ENCODE measurements around the gene RNASEL.
"Not testable (repeated sequence)": the region's sequence is repeated elsewhere in the genome, so short reads cannot be mapped to it uniquely, and the experiment has no call there.

RNASEL gene, protein sequence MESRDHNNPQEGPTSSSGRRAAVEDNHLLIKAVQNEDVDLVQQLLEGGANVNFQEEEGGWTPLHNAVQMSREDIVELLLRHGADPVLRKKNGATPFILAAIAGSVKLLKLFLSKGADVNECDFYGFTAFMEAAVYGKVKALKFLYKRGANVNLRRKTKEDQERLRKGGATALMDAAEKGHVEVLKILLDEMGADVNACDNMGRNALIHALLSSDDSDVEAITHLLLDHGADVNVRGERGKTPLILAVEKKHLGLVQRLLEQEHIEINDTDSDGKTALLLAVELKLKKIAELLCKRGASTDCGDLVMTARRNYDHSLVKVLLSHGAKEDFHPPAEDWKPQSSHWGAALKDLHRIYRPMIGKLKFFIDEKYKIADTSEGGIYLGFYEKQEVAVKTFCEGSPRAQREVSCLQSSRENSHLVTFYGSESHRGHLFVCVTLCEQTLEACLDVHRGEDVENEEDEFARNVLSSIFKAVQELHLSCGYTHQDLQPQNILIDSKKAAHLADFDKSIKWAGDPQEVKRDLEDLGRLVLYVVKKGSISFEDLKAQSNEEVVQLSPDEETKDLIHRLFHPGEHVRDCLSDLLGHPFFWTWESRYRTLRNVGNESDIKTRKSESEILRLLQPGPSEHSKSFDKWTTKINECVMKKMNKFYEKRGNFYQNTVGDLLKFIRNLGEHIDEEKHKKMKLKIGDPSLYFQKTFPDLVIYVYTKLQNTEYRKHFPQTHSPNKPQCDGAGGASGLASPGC

DNA sequence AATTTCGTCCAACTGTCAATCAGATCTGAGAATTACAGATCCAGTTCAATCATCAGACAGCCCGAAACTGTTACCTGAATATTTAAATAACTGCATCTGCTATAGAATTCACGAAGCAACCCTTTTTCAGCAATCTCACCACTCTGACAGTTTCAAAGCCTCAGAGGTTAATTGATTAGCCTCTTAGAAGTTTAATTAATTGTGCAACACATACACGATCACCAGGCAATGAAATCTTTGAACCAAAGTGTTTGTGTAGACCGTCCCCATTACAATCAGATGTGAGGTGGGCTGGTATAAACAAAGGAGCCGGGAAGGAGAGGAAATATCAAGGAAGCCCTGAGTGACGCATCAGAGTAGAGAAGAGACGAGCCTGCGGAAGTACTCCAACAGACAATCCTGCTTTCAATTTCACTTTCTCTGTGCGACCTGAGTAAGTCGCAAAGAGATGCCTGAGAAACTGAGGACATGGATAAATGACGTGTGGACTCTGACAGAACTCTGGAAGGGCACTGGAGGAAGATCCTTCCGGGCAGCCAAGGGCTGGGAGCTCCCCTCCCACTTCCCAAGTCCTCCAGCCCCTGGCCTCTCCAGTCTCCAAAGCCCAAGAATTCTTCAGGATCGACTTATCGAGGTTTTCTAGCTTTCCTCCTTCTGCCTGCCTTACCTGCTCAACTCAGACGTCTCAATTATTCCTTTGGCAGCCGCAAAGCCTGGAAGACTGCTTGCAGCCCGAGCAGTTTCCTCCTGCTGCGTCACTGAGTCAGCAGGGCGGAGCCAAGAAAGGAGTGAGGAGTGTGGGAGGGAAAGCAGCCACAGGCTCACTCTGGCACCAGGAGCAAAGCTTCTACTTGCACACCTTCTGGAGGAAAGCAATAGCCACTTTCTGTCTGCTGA is at the start of gene RNASEL:
RNASEL (minus strand) TSS at position 757 of the 897 bp plus-strand sequence. CDS start 2,450 bp downstream, outside the sequence.
- peak; percentile 48 for DNase-seq

DNA sequence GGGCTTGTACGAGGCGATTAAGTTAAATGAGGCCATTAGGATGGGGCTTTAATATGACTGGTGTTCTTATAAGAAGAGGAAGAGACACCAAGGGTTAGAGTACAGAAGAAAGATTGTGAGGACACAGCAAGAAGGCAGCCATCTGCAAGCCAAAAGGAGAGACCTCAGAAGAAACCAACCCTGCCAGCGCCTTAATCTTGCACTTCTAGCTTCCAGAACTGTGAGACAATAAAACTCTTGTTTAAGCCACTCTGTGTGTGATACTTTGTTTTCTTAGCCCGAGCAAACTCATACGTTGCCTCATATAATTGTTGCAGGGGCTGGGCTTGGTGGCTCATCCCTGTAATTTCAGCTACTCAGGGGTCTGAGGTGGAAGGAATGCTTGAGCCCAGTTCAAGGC is 48.7 kb upstream of the RNASEL start:
- DNase-seq, result no peak

DNA sequence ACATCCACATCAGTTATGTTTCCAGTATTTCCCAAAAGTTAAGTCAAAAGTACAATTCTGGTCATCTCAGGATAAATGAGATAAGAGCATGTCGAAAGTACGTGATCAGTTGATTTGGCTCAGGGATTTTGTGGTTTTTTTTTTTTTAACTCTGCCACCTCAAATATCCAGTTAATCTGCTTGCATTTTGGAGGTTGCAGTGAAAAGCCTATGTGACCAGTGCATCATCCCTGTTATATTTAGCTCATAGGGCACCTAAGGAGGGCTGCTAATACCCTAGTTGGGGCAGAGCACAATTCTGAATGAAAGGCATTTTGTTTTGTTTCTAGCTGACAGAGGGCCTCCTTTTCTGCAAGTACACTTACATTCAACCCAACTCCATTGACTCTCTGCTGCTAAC is 46.8 kb upstream of the RNASEL start:
- no peak for DNase-seq

DNA sequence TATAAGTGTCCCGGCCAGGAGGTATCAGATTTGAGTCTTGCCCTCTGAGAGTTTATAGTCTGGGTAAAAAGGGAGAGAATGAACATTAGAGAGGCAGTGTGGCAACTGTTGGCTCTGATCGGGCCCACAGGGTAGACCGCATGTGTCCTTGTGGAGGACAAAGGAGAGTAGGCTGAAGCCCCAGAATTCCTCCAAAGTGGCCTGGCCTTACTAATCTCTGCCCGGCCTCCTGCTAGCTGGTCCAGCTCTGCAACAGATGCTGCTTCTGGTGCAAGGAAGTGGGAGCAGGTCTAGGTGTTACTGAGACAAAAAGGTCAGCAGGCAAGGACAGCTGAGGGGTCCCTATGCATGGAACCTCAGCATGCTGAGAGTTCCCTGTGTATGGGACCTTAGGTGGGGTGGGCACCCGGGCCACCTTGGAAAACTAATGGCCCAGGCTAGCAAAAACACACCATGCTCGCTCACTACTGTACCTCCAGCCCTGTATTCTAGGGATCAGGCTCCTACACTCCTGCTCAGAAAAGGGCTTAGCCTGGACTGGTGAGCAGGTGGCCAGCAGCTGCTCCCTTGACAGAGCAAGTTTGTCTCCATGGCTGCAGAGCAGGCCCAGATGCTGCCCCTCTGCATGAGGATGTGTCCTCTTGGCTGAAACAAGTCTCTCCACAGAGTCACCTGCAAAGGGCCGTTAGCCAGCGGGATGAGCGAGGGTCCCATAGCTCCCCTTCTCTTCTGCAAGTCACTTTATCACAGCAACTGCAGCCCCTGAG is 45.4 kb upstream of the RNASEL start:
- DNase-seq, result peak; percentile 66

DNA sequence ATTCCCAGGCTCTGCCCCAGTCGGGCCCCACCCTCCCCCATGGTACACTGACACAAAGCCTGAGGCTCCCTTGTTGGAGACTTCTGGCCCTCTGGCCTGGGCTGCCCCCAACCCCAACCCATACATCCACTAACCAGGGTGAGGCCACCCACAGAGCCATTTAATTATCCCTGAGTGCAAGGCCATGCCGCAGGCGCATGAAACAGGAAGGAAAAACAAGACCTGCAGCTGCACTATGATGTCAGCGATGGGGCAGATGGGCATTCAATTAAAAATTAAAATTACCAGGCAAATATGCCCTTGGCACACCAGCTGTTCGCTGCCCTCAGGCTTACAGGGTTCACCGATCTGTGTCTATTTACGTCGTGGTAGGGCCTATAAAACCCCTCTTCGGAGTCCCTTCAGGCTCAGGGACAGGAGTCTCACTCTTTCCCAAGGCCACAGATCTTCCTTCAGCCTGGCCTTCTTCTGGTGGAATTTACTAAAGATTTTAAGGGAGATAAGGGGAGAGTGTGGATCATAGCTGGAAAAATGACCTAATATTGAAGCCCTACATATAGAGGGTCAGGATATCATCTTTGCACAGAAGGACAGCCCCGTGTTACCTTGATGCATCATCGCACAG is 44.7 kb upstream of the RNASEL start:
- peak; percentile 81 for DNase-seq

DNA sequence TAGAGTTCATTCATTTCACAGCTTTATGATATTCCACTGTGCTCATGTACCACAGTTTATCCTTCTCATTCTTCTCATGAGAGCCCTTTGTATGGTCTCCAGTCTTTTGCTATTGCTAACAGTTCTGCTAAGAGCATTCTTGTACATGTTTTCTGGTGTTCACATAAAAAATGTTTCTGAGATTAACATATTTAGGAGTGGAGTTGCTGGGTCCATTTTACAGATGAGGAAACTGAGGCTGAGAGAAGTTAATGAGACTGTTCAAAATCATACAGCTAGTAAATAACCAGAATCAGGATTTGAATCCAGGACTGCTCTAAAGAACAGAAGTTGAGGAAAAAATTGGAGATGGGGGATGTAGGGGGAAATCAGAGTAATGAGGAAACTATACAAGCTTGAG is 44.0 kb upstream of the RNASEL start:
- no peak for DNase-seq

DNA sequence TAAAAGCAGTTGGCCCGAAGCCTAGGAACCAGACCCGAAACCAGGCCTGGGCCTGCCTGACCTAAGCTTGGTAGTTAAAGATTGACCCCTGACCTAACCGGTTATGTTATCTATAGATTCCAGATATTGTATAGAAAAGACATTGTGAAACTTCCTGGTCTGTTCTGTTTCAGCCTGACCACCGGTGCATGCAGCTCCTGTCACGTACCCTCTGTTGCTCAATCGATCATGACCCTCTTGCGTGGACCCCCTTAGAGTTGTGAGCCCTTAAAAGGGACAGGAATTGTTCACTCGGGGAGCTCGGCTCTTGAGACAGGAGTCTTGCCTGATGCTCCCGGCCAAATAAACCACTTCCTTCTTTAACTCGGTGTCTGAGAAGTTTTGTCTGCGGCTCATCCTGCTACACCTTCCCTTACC is 43.4 kb upstream of the RNASEL start:
- DNase-seq, result not testable (repeated sequence)

DNA sequence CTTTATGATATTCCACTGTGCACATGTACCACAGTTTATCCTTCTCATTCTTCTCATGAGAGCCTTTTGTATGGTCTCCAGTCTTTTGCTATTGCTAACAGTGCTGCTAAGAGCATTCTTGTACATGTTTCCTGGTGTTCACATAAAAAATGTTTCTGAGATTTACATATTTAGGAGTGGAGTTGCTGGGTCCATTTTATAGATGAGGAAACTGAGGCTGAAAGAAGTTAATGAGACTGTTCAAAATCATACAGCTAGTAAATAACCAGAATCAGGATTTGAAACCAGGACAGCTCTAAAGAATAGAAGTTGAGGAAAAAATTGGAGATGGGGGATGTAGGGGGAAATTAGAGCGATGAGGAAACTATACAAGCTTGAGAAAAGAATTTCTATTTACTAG is 42.9 kb upstream of the RNASEL start:
- no peak for DNase-seq

DNA sequence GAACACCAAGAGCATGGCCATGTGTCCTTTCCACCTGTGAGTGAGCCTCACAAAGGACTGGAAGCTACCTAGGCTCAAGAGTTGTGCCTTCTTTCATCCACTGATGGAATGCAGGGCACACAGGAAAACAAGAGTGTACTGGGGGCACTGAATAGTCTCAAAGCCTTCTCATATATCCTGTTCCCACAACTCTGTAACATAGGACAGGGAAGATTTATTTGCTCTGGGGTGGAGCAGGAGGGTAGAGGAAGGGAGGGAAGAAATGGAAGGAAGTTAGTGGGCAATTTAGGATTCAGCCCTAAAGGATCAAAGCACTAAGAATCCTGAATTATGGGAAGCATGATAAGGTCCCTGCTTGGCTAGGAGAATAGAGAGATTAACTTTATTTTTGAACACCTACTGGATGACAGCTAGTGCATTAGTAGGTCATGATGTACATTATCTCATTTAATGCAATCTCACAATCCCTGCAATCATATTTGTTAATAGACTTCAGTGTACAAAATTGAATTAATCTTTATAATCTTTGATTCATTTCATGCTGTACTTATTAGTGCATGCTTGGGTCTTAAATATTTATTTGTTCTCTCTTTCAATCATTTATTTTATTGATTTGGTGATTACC is 42.1 kb upstream of the RNASEL start:
- DNase-seq, result no peak

DNA sequence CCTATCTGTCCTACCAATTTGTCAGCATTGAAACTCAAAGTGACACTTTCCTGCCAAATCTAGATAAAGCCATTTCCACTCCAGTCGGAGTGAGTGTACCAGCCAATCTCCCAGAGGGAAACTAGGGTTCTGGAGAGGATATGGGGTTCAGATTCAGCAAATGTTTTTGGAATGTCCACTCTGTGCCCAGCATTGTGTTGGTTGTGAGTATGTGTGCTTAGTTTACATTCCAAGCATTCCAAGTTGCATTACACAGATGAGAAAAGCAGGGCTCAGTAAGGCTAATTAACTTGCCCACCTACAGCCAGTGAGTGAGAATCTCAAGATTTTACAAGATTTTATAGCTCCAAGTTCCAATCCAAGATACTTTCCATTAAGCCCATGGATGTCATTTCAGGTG is 41.5 kb upstream of the RNASEL start:
- no peak for DNase-seq

DNA sequence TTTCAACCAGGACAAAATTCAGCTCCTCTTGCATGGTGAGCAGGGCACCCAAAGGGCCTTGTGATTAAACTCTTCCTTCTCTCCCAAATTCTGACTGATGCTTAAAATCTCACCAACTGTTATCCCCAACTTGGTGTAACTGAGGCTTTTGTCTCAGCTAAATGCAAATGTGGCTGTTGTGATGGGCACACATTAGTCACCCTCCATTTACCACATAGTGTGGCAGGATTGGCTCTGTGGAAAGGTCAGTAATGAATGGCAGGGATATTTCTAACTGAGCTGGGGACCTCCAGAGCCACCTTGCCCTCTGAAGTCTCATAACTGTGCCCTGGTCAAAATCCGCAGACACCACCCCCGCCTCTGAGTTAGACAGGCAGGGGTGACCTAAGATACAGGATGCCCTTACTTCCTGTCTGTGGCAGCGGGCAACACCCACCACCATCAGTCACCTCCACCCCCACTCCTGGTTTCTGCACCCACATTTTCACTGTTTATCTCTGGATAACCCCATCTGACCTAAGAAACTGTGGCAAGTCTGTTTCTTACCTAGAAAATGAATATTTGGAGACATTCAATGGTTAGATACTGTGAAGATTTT is 40.5 kb upstream of the RNASEL start:
- DNase-seq, result no peak

DNA sequence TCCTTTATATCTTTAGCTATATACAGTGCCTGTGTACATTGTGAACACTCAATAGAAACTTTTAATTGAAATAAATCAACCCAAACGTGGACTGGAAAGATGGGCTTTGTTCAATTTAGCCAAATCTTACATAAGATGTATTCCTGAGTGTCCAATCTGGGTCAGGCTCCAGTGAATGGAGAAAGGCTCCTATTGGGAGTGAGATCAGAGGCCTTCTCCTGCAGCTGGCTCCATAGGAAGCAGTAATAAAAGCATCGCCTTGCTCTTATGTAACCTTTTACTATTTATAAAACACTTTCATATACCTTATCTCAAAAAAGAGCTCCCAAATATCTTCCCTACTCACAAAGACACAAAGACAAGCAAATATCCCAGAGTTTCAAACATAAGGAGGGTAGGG is 40.0 kb upstream of the RNASEL start:
- DNase-seq, result peak; percentile 18

DNA sequence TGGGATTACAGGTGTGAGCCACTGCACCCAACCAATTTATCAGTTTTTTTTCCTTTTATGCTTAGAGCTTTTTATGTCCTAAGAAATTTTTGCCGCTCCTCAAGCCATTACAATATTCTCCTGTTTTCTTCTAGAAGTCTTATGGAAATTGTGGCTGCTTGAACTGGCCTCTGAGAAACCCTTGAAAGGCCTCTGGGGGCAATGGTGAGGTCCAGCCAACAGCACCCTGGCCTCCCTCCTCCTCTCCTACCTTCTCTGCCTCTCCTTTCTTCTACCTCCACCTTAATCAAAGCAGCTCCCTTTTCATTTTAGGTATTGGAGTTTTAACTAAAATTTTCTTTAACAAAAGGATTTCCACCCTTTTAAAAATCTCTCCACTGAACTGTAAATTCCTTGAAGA is 39.6 kb upstream of the RNASEL start:
- DNase-seq, result no peak

DNA sequence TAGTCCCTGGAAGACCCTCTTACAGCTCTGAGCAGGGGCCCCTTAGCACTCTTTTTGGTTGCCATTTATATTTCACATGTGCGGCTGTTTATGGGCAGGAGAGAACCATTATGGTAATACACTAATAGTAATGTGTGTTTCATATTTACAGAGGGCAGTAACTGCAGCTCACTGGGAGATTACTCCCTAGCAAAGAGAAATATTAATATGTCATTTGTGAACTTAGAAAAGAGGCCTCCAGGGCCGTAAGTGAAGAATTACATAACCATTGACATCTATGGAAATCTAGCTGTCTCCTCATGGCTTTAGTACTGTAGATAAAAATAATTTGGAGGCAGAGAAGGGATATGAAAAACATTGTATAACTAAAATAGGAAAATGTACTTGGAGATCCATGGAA is 38.6 kb upstream of the RNASEL start:
- DNase-seq, result no peak

DNA sequence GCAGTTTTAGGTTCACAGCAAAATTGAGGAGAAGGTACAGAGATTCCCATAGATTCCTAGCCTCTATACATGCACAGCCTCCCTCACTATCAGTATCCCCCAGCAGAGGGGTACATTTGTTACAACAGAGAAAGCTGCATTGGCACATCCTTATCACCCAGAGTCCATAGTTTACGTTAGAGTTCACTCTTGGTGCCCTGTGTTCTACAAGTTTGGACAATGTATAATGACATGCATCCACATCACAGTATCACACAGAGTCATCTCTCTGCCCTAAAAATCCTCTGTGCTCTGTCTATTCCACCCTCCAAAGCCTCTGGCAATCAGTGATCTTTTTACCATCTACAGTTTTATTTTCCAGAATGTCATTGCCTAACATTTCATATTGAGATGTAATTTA is 37.5 kb upstream of the RNASEL start:
- no peak for DNase-seq

DNA sequence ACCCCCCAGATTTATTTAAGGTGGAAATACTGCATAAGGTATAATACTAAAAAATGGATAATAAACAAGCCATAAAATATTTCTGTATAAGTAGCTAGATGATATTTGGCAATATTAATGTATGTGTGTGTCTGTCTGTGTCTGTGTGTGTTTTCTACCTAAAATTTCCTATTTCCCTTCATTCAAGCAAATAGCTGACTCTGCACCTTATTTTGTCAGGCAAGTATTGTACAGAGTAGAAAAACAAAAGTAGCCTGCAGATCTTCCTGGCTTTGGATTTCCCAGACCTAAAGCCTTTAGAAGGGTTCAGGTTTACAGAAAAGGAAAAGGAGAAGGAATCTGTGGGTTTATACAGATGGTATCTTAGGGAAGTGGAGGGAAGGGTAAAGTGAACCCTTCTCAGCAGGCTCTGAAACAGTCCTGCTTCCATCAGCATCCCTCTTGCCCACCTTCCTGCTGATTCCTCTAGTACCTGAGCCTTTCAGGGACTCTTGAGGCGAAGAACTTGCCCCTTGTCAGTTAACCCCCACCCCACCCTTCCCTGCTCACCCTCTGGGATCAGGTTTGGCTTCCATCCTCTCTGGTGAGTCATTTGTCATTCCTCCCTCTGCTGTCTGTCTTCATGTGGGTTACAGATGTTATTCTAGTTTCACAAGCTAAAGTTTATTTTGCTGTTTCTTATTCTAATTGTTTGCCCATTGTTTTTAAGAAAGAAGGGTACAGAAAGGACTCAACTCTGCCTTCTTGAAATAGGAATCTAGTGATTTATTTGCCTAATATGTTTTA is 36.9 kb upstream of the RNASEL start:
- DNase-seq, result no peak

DNA sequence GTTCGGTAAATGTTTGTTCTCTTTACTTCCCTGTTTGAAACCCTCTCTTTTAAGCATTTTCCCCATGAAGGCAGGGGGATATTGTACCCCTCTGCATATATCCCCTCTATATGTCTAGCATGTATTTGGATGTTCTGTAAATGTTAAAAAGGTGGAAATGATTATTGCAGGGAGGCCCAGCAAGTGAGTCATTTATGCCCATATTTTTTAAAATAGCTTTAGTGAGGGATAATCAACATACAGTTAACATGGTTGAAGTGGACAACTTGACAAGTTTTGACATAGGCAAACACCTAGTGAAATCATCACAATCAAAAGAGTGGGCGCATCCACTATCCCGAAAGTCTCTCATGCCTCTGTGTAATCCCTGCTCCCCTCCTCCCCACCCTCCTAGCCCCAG is 36.0 kb upstream of the RNASEL start:
- no peak for DNase-seq

DNA sequence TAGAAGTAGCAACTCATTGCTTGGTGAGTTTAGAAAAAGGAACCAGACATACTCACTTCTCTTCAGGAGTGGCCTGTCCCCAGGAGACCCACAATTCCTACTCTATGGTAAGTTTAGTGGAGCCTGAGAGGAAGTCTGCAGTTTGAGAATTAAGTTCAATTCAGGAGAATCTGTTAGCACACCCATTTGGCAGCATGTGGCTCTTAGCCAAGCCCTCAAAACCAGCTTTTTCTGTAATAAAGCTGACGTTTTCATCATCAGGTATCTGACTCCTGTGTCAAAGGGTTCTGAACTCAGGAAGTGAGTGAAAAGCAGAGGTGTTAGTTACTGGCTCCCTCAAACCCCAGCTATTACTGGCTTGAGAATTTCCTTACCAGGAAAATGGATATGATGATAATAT is 35.5 kb upstream of the RNASEL start:
- no peak for DNase-seq

DNA sequence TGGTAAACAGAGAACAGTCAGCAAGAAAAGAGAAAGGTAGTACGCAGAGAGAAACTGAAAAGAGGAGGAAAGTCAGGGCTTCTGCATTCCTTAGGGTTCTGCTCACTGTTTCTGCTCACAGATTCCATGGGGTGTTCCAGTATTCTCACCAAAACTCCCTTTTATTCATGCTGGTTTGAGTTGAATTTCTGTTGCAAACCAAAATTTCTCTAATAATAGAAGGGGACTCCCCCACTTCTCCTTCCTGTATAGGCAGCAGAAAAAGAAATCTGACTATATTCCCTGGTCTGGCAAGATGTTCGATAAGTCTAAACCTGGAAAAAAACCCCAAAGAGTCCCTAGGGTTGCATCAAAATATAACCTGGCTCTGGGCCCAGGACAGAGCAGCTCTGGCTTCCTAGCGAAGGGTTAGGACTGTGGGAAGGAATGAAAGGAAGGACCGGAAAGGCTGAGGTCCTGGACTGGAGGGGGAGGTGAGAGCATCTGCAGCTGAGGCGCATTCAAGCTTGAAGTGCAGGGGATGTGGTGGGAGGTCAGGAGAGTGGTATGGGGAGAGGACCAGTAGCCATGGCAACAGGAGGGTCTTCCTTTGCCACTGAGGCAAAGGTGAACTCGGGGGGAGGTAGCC is 34.0 kb upstream of the RNASEL start:
- no peak for DNase-seq

DNA sequence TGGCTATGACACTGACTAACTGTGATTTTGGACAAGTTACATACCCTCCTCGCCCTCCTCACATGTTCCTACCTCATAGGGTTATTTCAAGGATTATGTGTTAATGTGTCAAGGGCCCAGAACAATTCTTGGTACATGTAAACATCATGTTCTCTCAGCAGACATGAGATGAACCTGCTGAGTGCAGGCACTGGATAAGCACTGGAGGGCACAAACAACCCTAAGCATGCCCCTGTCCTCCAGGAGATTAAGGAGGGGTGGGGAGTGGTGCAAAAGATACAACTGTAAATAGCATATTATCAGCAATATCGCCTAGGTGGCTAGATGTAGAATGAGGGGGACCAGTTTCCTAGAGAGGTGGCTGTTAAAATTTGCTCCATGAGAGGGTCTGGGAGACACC is 32.9 kb upstream of the RNASEL start:
- no peak for DNase-seq
